Stimulated activated CD4-positive, alpha-beta T cell treated with anti-CD3 and anti-CD28 coated beads, Interleukin-15, amount 100 ng/mL, for 1 hour (primary cell): ENCODE results near the gene TBX18.

Source experiments
- DNase-seq, 2 donors: peaks; one replicate each; pipeline ENCODE4 v3.0.0-alpha.2; 2020; ENCODE audit warnings: low read depth in 1 of 2, low spot score in 1 of 2

The TBX18 gene

DNA sequence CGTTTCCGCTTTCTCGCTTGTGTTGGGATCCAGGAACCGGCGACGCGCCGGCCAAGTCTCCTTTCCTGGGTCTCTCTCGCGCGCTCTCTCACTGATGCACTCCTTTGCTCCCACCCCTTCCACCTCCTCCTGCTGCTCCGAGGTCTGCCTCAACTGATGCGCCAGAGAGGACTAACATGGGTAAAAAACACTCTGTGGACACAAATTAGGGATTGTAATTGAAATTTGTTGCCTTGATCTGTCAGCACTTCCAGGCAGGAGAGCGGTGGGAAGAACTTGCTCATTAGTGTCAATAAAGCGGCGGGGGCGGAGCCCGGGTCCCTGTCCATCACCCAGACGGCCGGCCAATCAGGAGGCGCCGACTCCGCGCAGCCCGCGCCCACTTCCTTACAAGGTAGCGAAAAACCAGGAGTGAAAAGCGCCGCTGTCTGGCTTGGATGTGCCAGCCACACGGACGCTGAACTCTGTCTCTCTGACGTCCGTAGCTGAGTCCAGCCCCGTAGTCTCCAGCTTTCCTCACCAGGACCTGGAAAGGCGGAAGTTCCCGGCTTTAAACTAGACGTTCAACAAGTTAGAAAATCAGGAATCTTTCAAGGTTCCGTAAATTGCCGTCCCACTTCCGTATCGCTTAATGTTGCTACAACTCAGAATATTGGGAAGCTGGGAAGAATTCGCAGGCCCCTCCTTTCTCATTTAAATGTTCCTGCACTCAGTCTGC, at the start of gene TBX18:
TSS of gene TBX18 (minus strand) at position 267 of the 718 bp plus-strand sequence. CDS start 417 bp downstream, outside the sequence.
- DNase-seq: no peak

DNA sequence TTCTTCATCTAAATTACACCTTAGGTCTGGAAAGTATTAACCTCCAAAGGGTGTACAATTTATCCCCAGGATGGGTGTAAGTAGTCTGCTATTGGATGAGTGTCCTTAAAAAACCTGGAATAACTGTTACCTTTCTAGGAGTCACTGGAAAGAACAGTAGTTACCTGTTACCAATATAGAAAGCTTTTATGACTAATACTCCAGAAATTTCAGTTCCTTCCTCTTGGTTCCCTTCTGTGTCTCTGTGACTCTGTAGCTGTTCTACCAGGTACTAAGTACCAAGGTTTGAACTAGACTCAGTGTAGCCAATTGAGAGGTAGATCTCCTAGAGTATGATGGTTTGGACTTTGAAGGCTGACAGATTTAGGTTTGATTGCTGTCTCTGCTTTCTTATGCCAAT, 47.0 kb upstream of the TBX18 start:
- DNase-seq: no peak

DNA sequence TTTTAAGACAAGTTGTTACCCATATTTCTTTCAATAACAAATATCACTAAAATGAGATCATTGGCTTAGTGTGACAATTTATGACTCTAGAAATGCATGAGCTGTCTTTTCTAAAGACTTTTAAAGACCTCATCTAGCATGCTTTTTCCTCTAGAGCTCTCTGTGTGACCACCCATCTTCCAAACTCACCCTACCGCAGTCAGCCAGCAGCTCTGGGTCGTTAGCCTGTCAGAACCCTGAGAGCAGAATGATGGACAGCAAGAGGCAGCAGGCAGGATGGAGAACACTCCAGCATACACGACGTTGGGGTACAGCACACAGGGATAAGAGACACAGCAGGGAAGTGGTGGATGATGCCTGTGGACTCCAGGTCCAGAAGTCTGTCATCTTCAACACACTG, 45.1 kb upstream of the TBX18 start:
- DNase-seq: no peak

DNA sequence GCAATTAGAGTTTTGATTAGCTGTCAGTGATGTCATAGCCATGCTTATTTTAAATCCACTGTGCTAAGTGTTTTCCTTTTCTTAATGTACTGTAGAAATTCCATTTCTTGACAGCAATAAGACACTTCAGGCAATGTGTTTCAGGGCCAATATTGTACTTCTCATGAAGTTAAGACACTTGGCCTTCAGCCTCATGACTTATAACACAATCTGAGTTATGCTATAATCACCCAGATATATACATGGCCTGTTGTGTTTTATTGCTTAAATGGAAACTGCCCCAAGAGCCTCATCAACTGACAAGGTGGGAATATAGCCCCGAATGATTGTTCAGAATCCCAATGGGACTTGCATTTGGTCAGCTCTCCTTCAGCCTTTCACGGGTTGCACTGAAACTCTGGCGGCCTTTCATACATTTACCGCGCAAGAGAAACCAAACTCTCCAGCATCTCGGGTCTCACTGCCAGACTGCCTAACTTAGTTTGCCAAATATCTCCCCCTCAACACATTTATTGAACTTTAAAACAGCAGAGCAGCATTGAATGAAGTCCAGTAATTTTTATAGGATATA, 44.2 kb upstream of the TBX18 start:
- no peak for DNase-seq

DNA sequence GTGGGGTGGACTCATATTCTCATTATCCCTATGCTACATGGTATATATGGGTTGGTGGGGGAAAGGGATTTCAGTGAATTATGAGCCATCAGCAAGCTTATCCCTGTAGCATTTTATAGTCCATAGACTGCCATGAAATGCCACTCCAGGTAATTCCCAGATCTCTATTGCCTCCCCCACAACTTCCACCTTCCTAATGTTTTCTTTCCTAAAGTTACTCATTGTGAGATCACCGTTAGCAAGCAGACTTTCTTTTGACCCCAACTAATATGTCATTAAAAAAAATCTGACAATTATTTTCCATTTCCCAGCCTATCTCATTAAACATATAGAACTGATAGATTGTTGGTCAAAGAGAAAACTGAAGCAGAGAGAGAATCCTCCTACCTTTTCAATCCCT, 40.7 kb upstream of the TBX18 start:
- DNase-seq: no peak

DNA sequence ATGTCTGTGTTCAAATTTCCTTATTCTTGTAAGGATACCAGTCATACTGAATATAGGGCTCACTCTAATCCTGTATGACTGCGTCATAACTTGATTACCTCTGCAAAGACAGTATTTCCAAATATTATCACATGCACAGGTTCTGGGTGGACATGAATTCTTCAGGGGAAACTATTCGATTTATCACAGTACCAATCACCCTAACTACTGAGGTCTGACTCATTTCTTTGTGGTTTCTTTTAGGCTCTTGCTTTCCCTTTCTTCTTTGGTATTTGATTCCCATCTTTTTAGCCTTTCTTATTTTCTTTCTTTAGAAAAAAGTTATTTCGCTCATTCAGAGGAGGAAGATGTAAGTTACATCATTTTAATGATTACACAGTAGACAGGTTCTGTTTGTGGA, 40.3 kb upstream of the TBX18 start:
- DNase-seq: no peak

DNA sequence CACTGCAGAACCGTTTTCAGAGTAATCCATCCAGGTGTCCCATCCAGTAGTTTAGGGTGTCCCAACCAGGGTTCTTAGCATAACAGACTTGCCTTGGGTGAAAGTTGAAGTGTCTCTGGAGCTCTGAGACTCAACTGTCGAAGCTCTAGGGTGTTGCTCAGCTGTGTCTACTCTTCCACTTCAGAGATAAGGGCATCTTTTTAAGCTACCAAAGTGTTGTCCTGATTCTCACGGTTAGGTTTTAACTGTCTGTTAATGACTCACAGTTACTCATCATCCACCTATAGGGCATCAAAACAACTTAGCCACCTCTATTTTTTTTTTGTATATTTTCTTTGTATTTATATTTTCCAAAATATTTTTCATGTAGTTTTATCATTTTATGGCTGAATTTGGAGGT, 36.9 kb upstream of the TBX18 start:
- no peak for DNase-seq

DNA sequence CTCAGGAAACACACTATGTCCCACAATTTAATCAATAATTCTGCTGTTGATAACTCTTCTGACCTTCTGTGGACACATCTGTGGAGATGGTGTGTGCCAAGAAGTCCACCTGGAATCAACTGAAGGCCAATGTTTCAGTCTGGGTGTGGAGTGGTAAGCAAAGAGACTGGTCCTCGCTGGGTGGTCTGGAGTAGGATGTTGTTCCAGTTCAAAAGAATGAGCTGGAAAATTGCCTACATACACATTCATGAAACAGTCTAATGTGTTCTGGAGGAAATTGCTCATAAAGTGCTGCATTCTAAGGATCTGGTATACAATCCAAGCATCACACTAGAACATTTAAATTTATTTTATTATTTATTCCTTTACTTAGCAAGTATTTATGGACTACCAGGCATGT, 33.9 kb upstream of the TBX18 start:
- no peak for DNase-seq

DNA sequence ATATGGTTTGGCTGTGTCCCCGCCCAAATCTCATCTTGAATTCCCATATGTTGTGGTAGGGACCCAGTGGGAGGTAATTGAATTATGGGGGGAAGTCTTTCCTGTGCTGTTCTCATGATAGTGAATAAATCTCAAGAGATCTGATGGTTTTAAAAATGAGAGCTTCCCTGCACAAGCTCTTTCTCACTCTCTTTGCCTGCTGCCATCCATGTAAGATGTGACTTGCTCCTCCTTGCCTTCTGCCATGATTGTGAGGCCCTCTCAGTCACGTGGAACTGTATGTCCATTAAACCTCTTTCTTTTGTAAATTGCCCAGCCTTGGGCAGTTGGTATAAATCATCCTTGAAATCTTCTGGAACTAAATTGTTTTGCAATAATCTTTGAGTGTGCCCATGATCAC, 31.9 kb upstream of the TBX18 start:
- no peak for DNase-seq

DNA sequence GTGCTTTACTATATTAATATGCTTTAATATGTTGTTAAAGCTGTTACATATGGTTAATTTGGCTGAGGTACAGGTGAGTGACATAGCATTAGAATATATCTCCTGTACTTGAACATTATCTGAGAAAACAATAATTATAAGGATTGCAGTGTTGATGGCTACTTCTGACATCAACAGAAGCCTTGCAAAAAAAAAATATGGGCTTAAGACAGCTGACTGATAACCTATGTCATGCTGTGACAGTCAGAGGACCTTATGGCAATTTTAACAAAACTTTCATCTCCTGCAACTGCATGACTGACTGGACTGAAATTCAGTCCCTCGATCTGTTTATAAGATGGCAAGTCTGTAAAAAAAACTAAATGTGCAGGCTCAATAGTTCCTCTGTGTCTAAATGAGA, 27.5 kb upstream of the TBX18 start:
- DNase-seq: no peak

DNA sequence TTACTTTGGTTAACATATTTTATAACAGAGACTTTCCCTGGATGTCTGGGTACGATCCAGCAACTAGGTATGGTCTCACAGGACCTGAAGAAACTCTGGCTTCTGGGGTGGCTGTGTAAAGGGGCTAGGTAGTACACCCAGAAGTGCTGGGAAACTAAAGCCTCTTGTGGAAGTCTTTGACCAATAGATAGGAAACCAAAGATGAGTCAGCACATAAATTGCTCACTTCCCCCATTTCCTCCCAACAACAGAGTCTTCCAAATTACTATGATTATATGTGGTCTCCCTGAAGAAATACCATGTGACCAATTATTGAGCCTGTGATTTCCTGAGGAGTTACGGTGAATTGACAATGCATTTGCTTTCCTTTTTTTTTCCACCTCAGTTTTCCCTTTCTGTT, 26.8 kb upstream of the TBX18 start:
- no peak for DNase-seq

DNA sequence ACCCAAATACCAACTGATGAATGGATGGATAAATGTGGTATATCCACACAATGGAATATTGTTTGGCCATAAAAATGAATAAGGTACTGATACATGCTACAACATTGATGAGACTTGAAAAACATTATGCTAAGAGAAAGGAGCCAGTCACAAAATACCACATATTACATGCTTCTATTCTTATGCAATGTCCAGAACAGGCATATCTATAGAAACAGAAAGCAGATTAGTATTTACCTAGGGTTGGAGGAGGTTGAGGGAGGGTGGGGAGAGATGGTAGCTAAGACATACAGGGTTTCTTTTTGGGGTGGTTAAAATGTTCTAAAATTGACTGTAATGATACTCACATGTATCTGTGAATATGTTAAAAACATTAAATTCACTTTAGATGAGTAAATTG, 24.8 kb upstream of the TBX18 start:
- DNase-seq: no peak

DNA sequence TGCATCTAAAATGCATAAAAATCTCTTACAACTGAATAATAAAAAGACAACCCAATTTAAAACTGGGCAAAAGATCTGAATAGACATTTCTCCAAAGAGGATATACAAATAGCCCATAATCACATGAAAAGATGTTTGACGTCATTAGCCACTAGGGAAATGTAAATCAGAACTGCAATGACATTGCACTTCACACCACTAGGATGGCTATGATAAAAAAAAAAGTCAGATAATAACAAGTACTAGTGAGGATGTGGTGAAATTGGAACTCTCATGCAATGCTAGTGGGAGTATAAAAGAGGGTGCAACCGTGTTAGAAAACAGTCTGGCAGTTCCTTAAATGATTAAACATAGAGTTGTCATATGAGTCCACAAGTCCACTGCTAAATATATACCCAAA, 24.3 kb upstream of the TBX18 start:
- no peak for DNase-seq

DNA sequence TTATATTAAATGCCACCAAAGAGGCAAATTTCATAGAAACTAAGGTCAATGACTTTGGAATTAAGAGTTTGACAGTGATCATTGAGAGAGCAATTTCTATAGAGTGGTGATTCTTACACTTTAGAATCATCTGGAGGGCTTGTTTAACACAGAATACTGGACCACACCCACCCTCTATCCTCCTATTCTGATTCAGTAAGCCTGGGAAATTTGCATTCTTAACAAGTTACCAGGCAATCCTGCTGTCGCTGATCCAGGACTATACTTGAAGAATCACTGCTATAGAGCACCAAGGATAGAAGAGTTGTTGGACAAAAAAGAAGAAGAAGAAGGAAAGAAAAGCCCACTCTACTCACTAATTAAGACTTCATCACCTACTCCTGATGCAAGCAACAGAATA, 21.3 kb upstream of the TBX18 start:
- no peak for DNase-seq

DNA sequence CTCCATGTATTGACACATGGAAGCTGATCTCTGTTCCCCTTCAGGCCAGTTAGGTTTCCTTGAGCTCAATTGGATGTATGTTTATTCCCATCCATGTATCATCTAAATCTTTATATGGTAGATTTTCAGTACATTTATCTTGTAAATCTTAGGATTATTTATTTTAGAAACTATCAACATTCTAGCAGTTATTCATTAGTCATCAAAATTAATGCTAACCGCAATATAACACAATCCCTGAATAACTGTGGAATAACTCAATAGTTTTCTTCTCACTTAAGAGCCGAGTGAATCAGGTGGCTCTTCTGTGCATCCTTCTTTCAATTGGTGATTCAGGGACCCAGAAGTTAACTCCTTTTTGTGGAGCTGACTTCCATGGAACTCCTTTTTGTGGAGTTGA, 15.5 kb upstream of the TBX18 start:
- no peak for DNase-seq

DNA sequence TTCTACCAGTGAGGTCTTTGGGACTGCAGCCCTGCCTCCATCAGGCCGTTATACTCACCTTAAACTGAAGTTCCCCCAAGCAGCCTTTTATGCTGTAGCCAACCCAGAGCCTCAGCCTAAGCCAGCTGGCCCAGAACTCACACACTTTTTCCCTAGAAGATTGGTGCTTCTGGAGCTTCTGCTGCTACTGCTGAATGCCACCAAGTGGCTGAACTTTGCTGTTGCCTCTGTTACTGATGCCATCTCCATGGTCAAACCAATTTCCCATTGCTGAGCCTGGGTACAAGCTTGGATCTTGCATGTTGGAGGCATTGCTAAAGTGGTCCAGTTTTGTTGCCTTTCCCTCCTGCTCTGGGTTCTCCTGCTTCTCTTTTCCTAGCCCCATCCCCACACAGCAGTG, 15.0 kb upstream of the TBX18 start:
- no peak for DNase-seq

DNA sequence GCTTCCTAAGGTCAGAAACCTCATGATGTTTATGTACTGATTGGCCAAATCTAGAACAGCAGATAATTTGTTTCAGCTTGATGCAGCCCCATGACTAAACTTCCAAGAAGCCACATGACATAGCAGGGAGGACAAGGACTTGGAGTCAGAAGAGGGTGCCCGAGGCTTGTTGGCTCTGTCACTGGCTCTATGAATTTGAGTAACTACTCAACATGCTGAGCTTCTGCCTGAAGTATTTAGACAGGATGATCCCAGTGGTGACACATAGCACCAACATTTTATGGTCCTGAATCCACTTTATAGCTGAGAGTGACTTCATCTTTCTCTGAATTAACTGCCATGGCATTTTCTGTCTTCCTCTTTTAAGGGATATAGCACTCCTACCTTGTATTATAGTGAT, 13.5 kb upstream of the TBX18 start:
- DNase-seq: no peak

DNA sequence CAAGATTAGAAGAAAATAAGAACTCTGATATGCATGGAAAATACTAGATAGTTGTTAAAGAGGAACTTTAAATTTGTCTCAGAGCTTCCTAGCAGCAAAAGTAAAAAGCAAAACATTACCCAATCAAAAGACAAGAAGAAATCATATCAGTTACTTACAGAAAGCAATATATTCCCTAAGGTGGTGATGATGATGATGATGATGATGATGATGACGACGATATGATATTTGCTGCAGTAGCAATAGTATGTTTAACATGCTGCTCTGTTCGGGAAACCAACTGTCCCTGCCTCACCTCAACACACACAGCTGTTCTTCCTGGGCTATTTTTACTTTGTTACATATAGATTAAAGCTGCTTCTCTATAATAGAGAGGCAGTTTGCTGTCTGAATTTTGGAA, 12.0 kb upstream of the TBX18 start:
- no peak for DNase-seq

DNA sequence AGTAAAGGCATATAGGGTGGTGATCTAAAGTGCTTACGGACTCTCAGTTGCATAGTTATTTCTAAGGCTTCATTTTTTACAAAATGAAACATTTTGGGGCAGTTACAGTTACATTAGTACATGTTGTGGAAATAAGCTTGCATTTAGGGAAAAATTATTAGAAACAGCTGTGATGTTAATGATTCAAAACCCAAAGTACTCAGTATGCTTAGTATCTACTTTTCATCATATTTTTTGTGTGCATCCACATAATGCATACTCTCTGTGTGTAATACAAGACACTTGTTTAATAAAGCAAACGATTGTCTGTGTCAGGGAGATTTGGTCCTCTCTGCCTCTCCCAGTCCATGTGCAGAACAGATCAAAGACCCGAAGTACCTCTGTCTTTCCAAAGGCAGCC, 11.4 kb upstream of the TBX18 start:
- no peak for DNase-seq

DNA sequence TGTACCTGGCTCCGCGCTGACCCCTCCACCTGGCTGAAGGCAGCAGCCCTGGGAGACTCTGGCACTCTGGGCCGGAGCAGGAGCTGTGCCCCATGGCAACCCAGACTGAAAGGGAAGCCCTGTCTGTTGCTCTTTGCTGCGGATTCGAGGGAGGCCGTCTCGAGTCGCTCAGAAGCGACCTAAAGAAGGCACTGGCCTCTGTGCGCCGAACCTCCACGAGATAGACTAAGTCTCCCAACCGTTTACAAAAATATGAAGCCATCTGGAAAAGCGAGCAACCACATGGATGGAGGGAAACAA, 10.5 kb upstream of the TBX18 start:
- no peak for DNase-seq

DNA sequence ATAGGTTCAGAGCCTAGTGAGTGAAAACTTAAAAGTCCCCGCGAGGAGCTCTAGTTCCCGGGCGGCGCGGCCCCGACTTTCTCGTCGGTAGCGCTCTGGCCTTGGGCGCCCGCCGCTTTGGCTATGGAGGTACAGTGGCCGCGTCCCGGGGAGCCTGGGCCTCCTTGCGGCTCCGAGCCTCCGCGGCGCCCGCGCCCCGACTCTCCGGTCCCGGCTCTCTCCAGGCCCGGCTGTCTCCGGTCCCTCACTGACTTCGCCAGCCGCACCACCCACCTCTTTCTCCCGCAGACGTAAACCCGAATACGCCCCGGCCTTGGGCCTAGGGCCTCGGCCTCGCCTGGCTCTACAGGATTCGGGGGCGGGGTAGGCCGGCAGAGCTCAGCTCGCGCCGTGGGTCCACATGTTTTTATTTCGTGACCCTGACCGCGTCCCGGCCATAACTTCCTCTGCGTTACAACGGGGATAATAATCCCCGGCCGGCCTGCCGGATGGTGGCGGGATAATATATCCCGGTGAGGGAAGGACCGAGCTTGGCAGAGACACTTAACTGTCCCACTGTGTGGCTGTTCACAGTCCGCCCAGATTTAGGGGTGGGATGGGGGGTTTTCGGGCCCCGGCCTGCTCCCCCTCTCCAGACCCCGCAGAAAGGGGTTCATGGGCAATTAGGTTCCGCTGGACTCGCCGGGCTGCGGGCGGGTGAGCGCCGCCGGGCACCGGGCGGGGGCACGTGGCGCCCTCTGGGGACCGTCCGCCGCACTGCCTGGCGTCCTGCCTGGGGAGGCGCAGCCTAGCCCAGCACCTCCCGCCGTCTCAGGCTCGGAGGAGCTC, 10.0 kb upstream of the TBX18 start:
- DNase-seq: no peak

DNA sequence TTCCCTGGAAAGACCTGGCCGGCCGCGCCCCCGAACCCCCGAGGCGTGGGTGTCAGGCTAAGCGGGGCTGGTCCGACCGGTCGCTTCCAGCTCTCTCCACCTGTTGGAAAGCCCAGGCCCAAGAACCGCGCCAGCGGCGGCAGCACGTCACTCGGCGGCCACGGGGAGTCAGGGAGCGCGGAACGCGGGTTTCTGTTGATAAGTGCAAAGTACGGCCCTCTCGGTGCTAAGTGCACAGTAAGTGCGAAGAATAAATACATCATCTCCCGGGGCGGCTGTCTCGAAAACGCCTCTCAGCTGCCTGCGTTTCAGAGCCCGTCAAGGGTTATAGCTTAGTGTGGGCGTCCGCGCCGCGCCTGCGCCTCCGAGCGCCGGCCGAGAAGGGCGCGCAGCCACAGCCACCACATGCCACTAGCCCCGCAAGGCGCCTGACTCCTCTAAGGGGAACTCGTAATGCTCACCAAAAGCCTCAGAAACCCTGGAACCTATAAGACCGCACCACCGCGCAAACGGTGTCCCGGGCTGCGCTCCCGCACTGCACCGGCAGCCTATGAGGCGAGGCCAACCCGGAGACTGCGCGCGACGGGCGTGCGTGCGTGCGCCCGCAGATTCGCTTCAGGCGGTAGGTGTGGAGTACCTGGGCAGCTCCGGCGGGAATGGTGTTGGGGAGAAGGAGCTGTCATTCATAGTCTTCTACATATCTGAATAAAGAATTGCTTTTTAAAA, 9.2 kb upstream of the TBX18 start:
- DNase-seq: no peak
